Right ventricle myocardium inferior (tissue), 1 donor: ENCODE data around the gene SH3BGRL3. TPM values are rescaled to one million over a fixed set of nuclear protein-coding genes. Genes with fewer than 3 reads are reported as not detected.
"Not testable (repeated sequence)": the region's sequence is repeated elsewhere in the genome, so short reads cannot be mapped to it uniquely, and the experiment has no call there.

ENCODE experiments used
- ATAC-seq: fragments of 200-7000 bp; cut with Tn5 transposase; one replicate; pipeline ENCODE4 v1.9.1; 2020; ENCODE audit warnings: mild to moderate bottlenecking, moderate library complexity
- DNase-seq: peaks from one replicate; pipeline ENCODE4 v3.0.0; 2021; ENCODE audit errors: missing footprints
- intact Hi-C: fragments of 100-400 bp; cut with DNase I; formaldehyde crosslinking; loops from one replicate; pipeline ENCODE4 v1.11.0; 2022
- total RNA-seq: library from RNA; stranded (reverse); fragmentation: NEBNext Ultra II Directional; extraction: Animal tissue kit (Norgen Biotek cat#: 25700); gene quantifications from one replicate; pipeline ENCODE4 v1.2.1, GENCODE V29; 2021
- donor health status: DM: no; HTN: yes; CAD: no; lungs with severe emphysema.

SH3BGRL3 gene
- total RNA-seq, 1 donor from 2014 or later: 50.5 TPM

- DNase-seq (peak; percentile 71), ATAC-seq (peak; percentile 81)
- intact Hi-C loops: no loop called here
Observed at GRCh38 chr1:26287033-26287711, 7.3 kb downstream of the SH3BGRL3 start.

DNA sequence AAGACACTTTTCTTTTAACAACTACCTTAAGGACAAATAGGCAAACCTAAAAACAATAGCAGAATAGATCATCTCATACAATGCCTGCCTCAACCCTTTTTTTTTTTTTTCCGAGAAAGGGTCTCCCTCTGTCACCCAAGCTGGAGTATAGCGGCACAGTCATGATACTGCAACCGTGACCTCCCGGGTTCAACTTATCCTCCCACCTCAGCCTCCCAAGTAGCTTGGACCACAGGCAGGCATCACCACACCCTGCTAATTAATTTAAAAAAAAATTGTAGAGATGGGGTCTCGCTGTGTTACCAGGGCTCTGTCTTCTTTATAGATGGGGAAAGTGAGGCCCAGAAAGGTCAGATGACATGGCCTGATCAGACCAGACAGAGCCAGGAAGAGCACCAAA lies 7.9 kb downstream of the SH3BGRL3 start:
- ATAC-seq: no peak
- intact Hi-C loops: no loop called here
- DNase-seq: no peak

DNA sequence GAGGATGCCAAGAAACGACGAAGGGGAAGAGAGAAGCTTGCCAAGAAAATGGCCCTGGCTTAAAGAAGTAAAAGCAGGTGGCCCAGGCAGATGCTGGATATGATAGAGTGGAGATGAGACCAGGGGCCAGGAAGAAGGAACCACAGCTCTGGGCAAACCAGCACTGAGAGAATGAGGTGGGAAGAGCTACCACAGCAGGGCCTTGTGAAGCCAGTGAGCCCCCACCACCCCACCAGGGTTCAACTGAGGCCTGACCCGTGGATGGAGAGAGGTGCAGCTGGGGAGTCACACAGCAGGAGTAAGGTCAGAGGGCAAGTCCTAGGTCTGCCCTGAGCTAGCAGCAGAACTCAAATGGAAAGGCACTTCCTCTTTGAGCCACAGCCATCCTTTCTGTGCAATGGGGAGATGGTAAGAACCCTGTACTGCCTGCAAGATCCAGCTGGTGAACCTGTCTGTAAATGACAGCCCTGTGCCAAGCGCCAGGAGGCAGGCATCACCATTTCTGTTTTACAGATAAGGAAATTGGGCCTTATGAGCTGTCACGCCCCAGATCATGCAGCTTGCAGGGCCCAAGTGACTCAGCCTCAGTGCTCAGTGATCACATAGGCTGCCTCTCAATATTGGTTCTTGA lies 8.5 kb downstream of the SH3BGRL3 start:
- no peak for DNase-seq
- intact Hi-C loops: no loop called here
- no peak for ATAC-seq

DNA sequence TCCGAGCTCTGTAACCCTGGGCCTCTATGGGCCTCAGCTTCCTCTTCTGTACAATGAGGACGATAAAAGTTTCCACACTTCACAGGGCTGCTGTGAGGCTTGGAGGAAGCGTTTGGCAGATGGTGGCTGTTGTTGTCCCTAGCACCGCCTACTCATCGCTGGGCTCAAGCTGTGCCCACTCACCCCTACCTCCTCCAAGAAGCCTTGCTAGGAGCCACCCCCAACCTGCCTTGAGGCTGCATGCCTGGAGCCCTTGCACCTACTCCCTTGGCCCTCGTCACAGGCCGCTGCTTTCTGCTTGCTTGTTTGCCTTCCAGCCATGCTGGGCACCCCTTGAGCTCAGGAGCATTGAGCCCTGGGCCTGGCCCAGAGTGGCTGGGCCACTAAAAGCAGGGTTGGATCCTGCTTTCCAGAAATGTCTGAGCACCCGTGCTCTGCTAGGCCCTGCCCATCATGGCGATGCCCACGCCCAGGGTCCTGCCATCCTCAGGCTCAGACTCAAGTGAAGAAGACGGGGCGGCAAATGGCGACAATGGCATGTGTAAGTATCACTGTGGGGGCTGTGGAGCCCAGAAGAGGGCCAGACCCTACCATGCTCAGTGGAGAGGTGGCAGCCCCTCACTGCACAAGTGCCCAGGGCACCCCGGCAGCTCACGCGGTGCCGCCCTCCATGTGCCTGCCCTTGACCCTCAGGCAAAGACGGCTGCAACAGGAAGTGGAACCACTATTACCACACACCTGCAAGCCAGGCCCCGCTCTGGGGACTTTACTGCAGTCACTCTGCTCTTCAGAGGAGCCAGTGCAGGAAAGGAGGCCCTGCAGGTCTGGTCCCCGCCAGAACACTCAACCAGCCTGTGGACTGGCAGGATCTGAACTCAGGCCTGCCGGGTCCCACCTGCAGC lies 9.5 kb downstream of the SH3BGRL3 start:
- DNase-seq (peak; percentile 81), ATAC-seq (no peak)
- intact Hi-C loops: no loop called here

DNA sequence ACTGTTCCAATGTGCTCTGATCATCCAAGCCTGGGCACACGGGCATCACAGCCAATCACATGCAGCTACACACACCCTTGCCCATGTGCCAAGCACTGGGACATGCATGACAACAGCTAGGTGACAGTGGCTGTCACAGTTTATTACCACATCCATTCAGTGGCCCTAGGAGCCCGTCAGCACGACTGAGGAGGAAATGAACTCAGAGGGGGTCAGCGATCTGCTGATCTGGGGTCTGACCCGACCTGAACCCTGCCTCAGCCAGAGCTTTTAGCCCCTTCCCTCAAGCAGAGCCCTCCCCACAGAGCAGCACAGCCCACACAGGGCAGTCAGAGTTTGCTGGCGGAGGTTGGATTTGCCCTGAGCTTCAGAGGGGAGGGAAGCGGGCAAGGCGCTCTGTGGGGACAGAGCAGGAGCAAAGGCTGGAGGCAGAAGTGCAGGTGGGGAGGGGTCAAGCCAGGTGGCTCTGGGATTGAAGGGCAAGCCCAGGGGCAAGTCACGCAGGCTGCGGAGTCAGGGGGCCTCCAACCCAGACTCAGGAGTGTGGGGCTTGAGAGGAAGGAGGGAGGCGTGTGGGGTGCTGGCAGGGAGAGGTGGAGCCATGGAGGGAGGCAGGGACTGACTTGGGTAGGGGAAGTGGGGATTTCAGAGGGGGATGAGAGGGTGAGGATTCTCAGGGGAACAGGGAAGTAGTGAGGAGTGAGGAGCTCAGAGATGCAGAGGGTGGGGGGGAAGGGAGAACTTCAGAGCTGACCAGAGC lies 10.4 kb downstream of the SH3BGRL3 start:
- intact Hi-C loops: no loop called here
- no peak for DNase-seq
- no peak for ATAC-seq

DNA sequence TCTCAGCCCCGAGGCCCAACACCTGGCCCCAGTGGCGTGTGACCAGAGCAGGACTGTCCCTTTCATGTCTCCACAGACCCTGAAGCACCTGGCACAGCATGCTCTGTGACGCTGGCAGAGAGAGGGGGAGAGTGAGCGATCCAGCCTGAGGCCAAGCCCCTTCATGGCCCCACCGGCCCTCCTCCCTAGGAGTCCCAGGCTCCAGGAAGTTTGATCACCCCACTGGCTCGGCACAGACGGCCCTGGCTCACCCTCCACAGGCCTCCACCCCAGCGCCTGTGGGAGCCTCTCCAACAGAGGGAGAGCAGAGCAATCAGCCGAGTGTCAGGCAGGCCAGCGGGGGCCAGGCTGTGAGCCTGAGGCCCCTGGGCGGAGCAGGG lies 11.0 kb downstream of the SH3BGRL3 start:
- ATAC-seq (peak; percentile 6), DNase-seq (no peak)
- intact Hi-C loops: no loop called here

- ATAC-seq (no peak), DNase-seq (no peak)
- intact Hi-C loops: no loop called here
Observed at GRCh38 chr1:26291433-26291832, 11.5 kb downstream of the SH3BGRL3 start.

GRCh38 chr1:26291939-26292338 lies 12.1 kb downstream of the SH3BGRL3 start:
- ATAC-seq (no peak), DNase-seq (no peak)
- intact Hi-C loops: no loop called here

DNA sequence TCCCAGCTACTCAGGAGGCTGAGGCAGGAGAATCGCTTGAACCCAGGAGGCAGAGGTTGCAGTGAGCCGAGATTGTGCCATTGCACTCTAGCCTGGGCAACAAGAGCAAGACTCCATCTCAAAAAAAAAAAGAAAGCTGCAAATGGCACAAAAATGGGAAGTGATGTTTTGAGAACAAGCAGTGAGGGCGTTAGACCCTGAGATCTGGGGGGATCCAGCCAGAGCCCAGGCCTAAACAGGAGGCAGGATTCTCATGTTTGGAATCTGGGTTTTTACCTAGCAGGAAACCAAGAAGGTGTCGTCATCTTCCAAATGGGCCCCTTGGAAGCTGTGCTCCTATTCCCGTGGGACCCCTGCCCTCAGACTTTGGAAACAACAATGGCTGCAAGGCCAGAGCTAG lies 12.8 kb downstream of the SH3BGRL3 start:
- intact Hi-C loops, ATAC-seq, DNase-seq: not testable (repeated sequence)

GRCh38 chr1:26293911-26294463 lies 14.1 kb downstream of the SH3BGRL3 start:
- ATAC-seq: no peak
- intact Hi-C loops: no loop called here
- no peak for DNase-seq

- no peak for ATAC-seq
- DNase-seq: no peak
- intact Hi-C loops: no loop called here
Observed at GRCh38 chr1:26295194-26296138, 15.6 kb downstream of the SH3BGRL3 start.

- no peak for ATAC-seq
- intact Hi-C loops: no loop called here
- no peak for DNase-seq
Observed at GRCh38 chr1:26296340-26297056, 16.6 kb downstream of the SH3BGRL3 start.

- intact Hi-C loops: no loop called here
- DNase-seq (no peak), ATAC-seq (no peak)
Observed at GRCh38 chr1:26297057-26297790, 17.3 kb downstream of the SH3BGRL3 start.

DNA sequence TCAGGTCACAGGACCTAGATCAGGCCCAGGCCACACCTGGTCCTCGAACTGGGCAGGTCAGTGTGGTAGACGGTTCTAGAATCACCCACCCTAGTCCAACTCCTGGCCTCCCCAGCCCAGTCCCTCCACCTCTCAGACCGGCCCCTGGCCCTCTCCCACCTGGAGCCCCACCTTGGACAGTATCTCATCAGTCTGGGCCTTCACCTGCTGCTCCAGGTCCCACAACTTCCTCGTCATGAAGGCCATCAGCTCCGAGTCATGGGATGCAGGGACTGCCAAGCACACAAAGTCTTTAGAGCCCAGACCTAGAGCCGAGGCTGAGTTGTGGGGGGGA lies 17.9 kb downstream of the SH3BGRL3 start:
- intact Hi-C loops: no loop called here
- DNase-seq: no peak
- ATAC-seq: no peak

DNA sequence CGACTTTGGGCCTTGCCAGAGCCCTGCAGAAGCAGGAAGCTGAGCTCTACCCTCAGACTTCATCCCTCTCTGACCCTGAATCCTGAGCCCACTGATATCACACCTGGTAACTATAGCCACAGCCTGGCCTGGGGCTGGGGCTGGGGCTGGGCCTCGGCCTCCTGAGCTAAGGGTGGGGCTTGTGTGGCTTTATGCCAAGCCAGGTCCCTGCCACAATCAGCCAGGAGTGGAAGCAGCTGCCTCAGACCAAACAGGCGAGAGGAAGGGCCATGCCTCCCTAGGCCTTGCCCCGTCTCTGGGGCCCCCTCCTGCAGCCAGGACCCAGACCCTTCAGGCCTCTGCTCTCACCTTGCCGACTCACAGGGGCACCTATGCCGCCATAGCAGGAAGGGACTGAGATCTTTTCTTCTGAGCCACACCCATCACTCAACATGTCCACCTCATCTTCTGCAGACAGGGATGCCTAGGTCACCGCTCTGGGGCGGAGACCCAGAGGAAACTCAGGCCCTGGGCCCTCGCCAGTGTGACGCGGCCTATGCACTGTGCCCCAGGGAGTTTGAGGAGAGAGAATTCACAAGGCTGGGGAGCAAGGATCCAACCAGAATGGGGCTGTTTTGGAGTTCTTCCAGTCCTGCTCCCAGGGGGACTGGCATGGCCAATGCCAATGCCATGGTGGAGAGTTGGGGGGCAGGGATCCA lies 20.8 kb downstream of the SH3BGRL3 start:
- intact Hi-C loops: no loop called here
- DNase-seq (no peak), ATAC-seq (no peak)
